ENCODE data around the gene TTC12. TPM values are rescaled to one million over a fixed set of nuclear protein-coding genes. Genes with fewer than 3 reads are reported as not detected.

Gene TTC12
- total RNA-seq, 2 donors from 2014 or later = 19.5 to 26.7 TPM

DNA sequence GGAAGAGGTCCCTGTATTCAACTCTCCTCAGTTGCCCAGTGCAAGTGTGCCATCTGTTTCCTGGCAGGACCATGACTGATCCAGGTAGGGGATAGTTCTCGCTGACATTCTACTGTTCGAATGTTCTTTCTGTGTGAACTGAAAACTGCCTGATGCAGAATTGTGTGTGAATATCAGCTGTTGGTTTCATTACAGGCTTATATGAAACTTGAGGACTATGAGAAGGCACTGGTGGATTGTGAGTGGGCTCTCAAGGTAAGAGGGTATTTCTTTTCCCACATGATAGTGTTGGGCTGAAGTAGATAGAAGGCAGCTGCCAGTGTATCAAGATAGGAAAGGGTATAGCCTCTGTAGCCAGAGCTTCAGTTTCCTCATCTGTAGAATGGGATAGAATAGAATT, 15.3 kb downstream of the TTC12 start:
- Histone ChIP-seq H3K27ac (ENCODE audit: low read depth, low read length) (no peak overlapping the region), H3K27me3 (ENCODE audit: control insufficient read depth, insufficient read depth, low read length, poor library complexity, severe bottlenecking) (no peaks in the 10 kb centered on the region), H3K4me1 (ENCODE audit: control insufficient read depth, insufficient read depth, low read length) (peaks cover 8% of the 10 kb centered on the region), H3K9me3 (ENCODE audit: control insufficient read depth, low read length) (no peaks in the 10 kb centered on the region), H3K4me3 (ENCODE audit: low read length) (no peak overlapping the region), H3K9ac (ENCODE audit: extremely low read depth, low read length, poor library complexity, severe bottlenecking) (no peak overlapping the region), H3K36me3 (ENCODE audit: control insufficient read depth, insufficient read depth, low read length) (peaks cover 30% of the 10 kb centered on the region)
- TF ChIP-seq, protein P1, sequence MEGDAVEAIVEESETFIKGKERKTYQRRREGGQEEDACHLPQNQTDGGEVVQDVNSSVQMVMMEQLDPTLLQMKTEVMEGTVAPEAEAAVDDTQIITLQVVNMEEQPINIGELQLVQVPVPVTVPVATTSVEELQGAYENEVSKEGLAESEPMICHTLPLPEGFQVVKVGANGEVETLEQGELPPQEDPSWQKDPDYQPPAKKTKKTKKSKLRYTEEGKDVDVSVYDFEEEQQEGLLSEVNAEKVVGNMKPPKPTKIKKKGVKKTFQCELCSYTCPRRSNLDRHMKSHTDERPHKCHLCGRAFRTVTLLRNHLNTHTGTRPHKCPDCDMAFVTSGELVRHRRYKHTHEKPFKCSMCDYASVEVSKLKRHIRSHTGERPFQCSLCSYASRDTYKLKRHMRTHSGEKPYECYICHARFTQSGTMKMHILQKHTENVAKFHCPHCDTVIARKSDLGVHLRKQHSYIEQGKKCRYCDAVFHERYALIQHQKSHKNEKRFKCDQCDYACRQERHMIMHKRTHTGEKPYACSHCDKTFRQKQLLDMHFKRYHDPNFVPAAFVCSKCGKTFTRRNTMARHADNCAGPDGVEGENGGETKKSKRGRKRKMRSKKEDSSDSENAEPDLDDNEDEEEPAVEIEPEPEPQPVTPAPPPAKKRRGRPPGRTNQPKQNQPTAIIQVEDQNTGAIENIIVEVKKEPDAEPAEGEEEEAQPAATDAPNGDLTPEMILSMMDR (conservative IDR thresholded peaks at IDR 0.05) = no peak
- H3K36me3 Mint-ChIP-seq (ENCODE audit: low read depth) = peaks cover 14% of the 10 kb centered on the region
- DNase-seq = no peak
- 93 to 96% methylated on average over 2 of the region's 2 CpGs for WGBS, 2 experiments (ENCODE audit: insufficient coverage in 1 of 2, insufficient read length in 1 of 2)
- H3K27me3 Mint-ChIP-seq (ENCODE audit: insufficient read depth) = no peaks in the 10 kb centered on the region
- no peak overlapping the region for H3K4me3 Mint-ChIP-seq
- no peak overlapping the region for H3K27ac Mint-ChIP-seq
- H3K9me3 Mint-ChIP-seq = no peaks in the 10 kb centered on the region
- H3K4me1 Mint-ChIP-seq = peaks cover 7% of the 10 kb centered on the region

DNA sequence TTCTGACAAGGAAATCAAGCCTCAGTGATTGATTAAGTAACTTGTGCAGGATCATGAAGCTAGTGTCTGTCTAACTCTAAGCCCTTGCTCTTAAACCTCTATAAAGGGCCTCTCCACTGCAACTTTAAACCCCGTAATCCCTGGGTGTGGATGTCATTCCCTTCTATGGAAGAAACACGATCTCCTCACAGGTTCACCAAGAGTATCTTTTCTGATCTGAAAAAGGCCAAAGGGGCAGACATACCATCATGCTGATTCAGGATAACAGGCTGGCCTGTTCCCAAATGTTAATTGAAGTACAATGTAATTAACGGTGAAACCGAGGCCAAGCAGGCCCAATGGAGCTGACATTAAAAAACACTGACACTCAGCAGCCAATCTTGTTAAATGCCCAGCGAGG, 17.1 kb downstream of the TTC12 start:
- WGBS, 2 experiments (ENCODE audit: insufficient coverage in 1 of 2, insufficient read length in 1 of 2) = 92 to 94% methylated on average over 5 of the region's 5 CpGs
- no peak overlapping the region for H3K27ac Mint-ChIP-seq

DNA sequence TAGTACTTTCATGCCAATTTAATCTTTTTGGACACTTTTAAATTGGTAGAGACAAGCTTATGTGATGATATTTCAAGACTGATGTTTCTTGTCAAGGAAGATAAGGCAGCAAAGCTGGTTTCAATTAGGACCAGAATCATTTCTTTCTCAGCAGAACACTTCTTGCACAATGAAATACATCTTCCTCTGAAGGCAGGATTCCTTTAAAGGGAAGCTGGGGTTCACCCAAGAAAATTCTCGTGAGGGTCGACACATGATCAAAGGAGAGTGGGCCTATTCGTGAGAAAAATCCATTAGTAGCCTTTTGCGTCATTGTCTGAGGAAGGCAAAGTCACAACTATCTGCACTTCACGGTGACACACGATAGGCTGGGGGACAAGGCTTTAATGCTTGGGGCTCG, 17.6 kb downstream of the TTC12 start:
- H3K9me3 Mint-ChIP-seq = peaks cover 2% of the 10 kb centered on the region
- Histone ChIP-seq H3K27ac (ENCODE audit: low read depth, low read length) (no peak overlapping the region), H3K27me3 (ENCODE audit: control insufficient read depth, insufficient read depth, low read length, poor library complexity, severe bottlenecking) (no peaks in the 10 kb centered on the region), H3K4me1 (ENCODE audit: control insufficient read depth, insufficient read depth, low read length) (peaks cover 8% of the 10 kb centered on the region), H3K4me3 (ENCODE audit: low read length) (no peak overlapping the region), H3K9me3 (ENCODE audit: control insufficient read depth, low read length) (no peaks in the 10 kb centered on the region), H3K9ac (ENCODE audit: extremely low read depth, low read length, poor library complexity, severe bottlenecking) (no peak overlapping the region), H3K36me3 (ENCODE audit: control insufficient read depth, insufficient read depth, low read length) (peaks cover 27% of the 10 kb centered on the region)
- TF ChIP-seq, protein P1 (conservative IDR thresholded peaks at IDR 0.05) = no peak
- H3K36me3 Mint-ChIP-seq (ENCODE audit: low read depth) = peaks cover 32% of the 10 kb centered on the region
- DNase-seq = no peak
- WGBS, 2 experiments (ENCODE audit: insufficient coverage in 1 of 2, insufficient read length in 1 of 2) = 92 to 97% methylated on average over 6 to 7 of the region's 7 CpGs
- peaks cover 7% of the 10 kb centered on the region for H3K4me1 Mint-ChIP-seq
- no peak overlapping the region for H3K27ac Mint-ChIP-seq
- H3K27me3 Mint-ChIP-seq (ENCODE audit: insufficient read depth) = no peaks in the 10 kb centered on the region
- no peak overlapping the region for H3K4me3 Mint-ChIP-seq

More for the DNA sequence above, 17.1 kb downstream of the TTC12 start:
- H3K4me1 ChIP-seq (ENCODE audit: control insufficient read depth, insufficient read depth, low read length) = peaks cover 8% of the 10 kb centered on the region
- no peaks in the 10 kb centered on the region for H3K9me3 ChIP-seq (ENCODE audit: control insufficient read depth, low read length)
- H3K27me3 ChIP-seq (ENCODE audit: control insufficient read depth, insufficient read depth, low read length, poor library complexity, severe bottlenecking) = no peaks in the 10 kb centered on the region
- no peak overlapping the region for H3K27ac ChIP-seq (ENCODE audit: low read depth, low read length)
- TF ChIP-seq, protein P1 (conservative IDR thresholded peaks at IDR 0.05) = no peak
- H3K36me3 ChIP-seq (ENCODE audit: control insufficient read depth, insufficient read depth, low read length) = peaks cover 27% of the 10 kb centered on the region
- H3K4me1 Mint-ChIP-seq = peaks cover 7% of the 10 kb centered on the region
- peaks cover 1% of the 10 kb centered on the region for H3K9me3 Mint-ChIP-seq
- H3K4me3 Mint-ChIP-seq = no peak overlapping the region
- no peak overlapping the region for H3K4me3 ChIP-seq (ENCODE audit: low read length)
- peaks cover 29% of the 10 kb centered on the region for H3K36me3 Mint-ChIP-seq (ENCODE audit: low read depth)
- no peak overlapping the region for H3K9ac ChIP-seq (ENCODE audit: extremely low read depth, low read length, poor library complexity, severe bottlenecking)
- H3K27me3 Mint-ChIP-seq (ENCODE audit: insufficient read depth) = no peaks in the 10 kb centered on the region
- DNase-seq = no peak

Data from endodermal cell (in vitro differentiated cells).